Upper lobe of left lung (tissue), 4 donors: ENCODE measurements around the gene HOXB2.

Source experiments
- CTCF ChIP-seq, 6 experiments: fragments of 450-650 bp in 4 of 6; fragments of 200-600 bp in 2 of 6; sonication (generic) in 2 of 6; IDR thresholded peaks; one replicate each; pipeline ENCODE4 v1.5.1; 2016 to 2019; ENCODE audit warnings: antibody characterized with exemption in 6 of 6
- POLR2A ChIP-seq, 4 donors: fragments of 450-650 bp; IDR thresholded peaks; one replicate each; pipeline ENCODE4 v1.5.1; 2016 to 2017; ENCODE audit warnings: antibody characterized with exemption in 4 of 4, mild to moderate bottlenecking in 2 of 4

GRCh38 chr17:48567209-48567608 is 22.3 kb upstream of the HOXB2 start:
- TF ChIP-seq CTCF (IDR thresholded peaks at IDR 0.05) (no peak), POLR2A (IDR thresholded peaks at IDR 0.05) (no peak)
